Omental fat pad (tissue), 4 donors: ENCODE data around the gene SPATA16. TPM values are rescaled to one million over a fixed set of nuclear protein-coding genes. Genes with fewer than 3 reads are reported as not detected.
"Not testable (repeated sequence)": the region's sequence is repeated elsewhere in the genome, so short reads cannot be mapped to it uniquely, and the experiment has no call there.

ENCODE experiments used
- ATAC-seq: fragments of 150-250 bp; one replicate; pipeline ENCODE4 v1.9.1; 2016; ENCODE audit warnings: mild to moderate bottlenecking, moderate library complexity; ENCODE audit not compliant: low FRiP score
- DNase-seq: peaks from one replicate; pipeline ENCODE4 v3.0.0-alpha.2; 2019; ENCODE audit warnings: low spot score
- total RNA-seq, 4 donors: library from RNA; depleted of rRNA; stranded (reverse); fragments of >200 nt; gene quantifications; one replicate each; pipeline ENCODE4 v1.1.0, GENCODE V29; 2016
- TF ChIP-seq, protein P1 (sequence below), 3 donors: fragments of 450-650 bp; IDR thresholded peaks; one replicate each; pipeline ENCODE4 v1.5.1; 2016 to 2017; ENCODE audit warnings: antibody characterized with exemption in 3 of 3, mild to moderate bottlenecking in 3 of 3, moderate library complexity in 2 of 3

SPATA16 gene, protein sequence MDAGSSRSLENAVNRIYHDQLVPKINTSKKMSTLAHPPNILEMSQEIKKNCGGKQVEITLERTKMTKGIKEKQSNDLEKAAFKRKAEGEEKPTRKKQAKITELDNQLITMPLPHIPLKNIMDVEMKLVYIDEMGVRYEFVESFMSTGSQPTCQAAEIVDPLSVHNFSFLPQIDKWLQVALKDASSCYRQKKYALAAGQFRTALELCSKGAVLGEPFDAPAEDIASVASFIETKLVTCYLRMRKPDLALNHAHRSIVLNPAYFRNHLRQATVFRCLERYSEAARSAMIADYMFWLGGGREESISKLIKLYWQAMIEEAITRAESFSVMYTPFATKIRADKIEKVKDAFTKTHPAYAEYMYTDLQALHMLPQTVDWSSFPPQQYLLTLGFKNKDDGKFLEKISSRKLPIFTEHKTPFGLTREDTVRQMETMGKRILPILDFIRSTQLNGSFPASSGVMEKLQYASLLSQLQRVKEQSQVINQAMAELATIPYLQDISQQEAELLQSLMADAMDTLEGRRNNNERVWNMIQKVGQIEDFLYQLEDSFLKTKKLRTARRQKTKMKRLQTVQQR
- total RNA-seq = not detected

DNA sequence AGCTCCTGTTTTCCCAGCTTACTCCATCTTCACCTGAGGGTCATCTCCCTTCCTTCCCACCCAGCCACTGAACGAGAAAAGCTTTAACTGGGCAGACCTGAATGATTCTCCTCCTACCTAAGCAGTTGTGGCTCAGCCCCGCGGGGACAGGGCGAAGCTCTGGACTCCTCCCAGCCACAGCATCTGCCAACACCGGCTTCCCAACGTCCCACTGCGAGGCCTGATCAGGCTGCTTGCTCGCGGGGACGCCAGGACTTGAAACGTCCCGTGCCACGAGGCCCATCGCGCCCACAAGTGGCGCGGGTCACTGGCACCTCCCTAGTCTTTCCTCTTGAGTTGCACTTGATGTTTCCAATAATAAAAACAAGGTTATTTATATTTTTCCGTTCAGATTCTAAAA is at the start of gene SPATA16:
Gene SPATA16 (minus strand): TSS at position 250 of the 400 bp plus-strand sequence. CDS start 23,504 bp downstream, outside the sequence.
- no peak for DNase-seq
- TF ChIP-seq, protein P1, sequence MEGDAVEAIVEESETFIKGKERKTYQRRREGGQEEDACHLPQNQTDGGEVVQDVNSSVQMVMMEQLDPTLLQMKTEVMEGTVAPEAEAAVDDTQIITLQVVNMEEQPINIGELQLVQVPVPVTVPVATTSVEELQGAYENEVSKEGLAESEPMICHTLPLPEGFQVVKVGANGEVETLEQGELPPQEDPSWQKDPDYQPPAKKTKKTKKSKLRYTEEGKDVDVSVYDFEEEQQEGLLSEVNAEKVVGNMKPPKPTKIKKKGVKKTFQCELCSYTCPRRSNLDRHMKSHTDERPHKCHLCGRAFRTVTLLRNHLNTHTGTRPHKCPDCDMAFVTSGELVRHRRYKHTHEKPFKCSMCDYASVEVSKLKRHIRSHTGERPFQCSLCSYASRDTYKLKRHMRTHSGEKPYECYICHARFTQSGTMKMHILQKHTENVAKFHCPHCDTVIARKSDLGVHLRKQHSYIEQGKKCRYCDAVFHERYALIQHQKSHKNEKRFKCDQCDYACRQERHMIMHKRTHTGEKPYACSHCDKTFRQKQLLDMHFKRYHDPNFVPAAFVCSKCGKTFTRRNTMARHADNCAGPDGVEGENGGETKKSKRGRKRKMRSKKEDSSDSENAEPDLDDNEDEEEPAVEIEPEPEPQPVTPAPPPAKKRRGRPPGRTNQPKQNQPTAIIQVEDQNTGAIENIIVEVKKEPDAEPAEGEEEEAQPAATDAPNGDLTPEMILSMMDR (IDR thresholded peaks at IDR 0.05) = no peak
- ATAC-seq = no peak

DNA sequence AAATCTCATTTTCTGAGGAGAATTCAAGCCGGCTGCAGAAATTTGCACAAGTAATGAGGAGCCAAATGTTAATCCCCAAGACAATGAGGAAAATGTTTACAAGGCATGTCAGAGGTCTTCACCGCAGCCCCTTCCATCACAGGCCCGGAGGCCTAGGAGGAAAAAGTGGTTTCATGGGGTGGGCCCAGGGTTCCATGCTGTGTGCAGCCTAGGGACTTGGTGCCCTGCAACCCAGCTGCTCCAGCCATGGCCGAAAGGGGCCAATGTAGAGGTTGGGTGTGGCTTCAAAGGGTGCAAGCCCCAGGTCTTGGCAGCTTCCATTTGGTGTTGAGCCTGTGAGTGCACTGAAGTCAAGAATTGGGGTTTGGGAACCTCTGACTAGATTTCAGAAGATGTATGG is 42.0 kb upstream of the SPATA16 start:
- DNase-seq, ATAC-seq: not testable (repeated sequence)

DNA sequence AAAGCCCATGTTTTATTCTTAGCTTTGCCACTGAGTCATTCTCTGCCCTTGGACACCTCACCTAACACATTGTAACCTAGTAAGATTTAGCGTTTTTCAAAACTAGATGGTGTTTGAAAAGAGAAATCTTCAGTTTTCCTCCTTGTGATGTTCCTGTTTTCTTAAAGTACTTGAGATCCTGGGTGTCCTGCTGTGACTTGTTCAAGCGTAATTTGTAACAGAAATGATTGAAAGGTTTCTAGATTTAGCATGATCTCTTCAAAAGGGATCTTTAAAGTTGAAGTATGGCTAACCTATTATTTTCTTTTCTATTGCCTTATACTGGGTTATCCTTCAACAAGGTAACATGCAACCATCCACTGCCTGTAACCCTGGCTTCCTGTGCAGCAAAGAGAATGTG is 32.6 kb upstream of the SPATA16 start:
- TF ChIP-seq, protein P1 (IDR thresholded peaks at IDR 0.05) = no peak
- no peak for DNase-seq
- no peak for ATAC-seq

DNA sequence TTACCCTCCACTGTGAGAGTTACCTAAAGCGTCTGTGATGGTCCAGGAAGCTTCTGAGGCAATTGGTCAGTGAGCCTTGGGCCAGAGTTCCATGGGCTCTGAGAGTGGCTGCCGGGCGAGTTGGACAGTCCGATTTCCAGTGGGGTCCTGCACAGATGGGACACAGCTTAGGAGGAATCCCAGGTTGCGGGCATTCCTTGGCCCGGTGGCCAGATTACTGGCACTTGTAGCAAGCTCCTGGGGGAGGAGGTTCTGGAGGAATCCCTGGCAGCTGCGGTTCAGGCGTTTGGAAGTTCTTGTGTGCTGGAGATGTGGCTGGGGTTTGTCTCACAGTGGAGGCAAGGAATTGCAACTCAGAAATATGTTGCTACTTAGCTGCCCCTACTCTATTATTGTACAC is 18.1 kb upstream of the SPATA16 start:
- not testable (repeated sequence) for DNase-seq, ATAC-seq

DNA sequence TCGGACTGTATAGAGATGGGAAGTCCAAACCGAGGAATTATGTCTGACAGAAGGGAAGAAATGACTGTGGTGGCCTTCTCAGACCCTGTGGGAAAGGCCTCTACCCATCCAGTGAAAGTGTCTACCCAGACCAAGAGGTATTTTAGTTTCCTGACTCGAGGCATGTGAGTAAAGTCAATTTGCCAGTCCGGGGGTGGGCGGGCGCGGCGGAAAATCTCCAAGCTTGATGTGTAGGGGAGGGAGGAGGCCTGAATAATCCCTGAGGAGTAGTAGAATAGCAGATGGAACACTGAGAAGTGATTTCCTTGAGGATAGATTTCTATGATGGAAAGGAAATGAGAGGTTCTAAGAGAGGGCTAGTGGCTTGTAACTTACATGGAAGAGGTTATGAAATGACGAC is 15.5 kb upstream of the SPATA16 start:
- not testable (repeated sequence) for ATAC-seq

DNA sequence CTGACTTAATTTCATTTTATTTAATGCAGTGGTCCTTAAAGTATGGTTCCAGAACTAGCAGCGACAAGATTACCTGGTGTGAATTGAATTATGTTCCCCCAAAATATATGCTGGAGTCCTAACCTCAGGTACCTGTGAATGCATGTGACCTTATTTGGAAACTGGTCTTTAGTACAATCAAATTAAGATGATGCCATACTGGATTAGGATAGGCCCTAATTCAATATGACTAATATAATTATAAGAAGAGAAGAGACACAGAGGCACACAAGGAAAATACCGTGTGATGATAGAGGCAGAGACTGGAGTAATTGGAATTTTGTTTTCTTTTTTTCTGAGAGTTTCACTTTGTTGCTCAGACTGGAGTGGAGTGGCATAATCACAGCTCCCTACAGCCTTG is 12.6 kb upstream of the SPATA16 start:
- no peak for ATAC-seq
- DNase-seq = no peak
- TF ChIP-seq, protein P1 (IDR thresholded peaks at IDR 0.05) = no peak

More for the DNA sequence above, 15.5 kb upstream of the SPATA16 start:
- not testable (repeated sequence) for DNase-seq

DNA sequence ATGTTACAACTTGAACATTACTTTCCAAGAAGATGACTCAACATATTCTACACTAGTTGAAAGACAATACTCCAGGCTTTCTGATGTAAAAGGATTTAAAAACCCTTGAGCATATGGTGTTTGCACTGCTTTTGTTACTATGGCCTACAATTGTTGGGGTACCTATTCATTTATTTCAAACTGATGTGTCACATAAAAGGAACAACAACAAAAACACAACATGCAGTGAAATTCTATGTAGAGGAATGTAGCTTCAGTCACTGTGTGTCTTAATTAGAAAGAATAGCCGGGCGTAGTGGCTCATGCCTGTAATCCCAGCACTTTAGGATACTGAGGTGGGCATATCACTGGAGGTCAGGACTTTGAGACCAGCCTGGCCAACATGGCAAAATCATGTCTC is 1.6 kb downstream of the SPATA16 start:
- TF ChIP-seq, protein P1 (IDR thresholded peaks at IDR 0.05) = no peak
- ATAC-seq = no peak
- DNase-seq = no peak

DNA sequence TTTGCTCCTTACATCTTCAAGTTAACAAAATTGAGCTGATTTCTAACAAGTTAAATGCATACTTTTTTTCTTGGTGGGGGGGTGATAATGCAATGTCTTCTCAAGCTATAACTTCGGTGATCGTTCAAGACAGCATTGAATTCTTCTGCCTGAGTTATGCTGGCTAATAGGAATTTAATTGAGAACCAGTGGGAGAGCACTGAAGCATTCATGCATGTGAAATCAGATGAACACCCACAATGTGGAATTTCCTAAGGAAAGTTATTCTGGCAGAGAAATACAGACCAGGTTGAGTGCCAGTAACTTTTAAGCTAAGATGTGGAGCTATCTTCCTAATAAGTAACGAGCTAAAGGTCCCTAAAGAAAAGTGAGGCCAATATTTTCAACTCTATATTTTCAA is 3.0 kb downstream of the SPATA16 start:
- no peak for DNase-seq
- TF ChIP-seq, protein P1 (IDR thresholded peaks at IDR 0.05) = no peak
- no peak for ATAC-seq
